Retinal pigment epithelial cell (primary cell): Measurements from ENCODE around the gene SFMBT2.

Source experiments
- DNase-seq: peaks from one replicate; pipeline ENCODE4 v3.0.0-alpha.2; 2010; ENCODE audit warnings: low read depth
- H3K4me3 ChIP-seq: 2 replicates; pipeline ENCODE4 v1.5.1; 2011; ENCODE audit warnings: mild to moderate bottlenecking, low read length, control low read depth, moderate library complexity
- TF ChIP-seq, protein P1 (sequence below): conservative IDR thresholded peaks from 2 replicates; pipeline ENCODE4 v1.5.1; 2011; ENCODE audit warnings: low read depth, low read length, control low read depth, inconsistent platforms

The SFMBT2 gene

DNA sequence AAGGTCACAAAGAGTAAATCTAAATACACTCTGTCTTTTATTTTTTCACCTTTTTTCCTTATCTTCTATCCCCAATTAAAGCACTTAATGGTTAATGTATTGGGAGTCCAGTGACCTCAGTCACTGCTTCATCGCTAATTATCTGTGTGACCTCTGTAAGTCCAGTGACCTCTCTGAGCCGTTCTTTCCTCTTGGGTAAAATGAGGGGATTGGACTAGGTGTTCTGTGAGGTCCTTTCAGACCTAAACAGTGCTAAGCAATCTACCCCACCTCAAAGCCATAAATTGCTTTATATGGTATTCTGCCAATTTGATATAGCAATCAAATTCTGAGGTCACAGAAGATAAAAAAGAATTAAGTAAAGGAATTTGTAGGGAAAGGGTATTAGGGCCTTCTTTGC, 3.9 kb upstream of the SFMBT2 start:
- DNase-seq = no peak
- H3K4me3 ChIP-seq = no peak overlapping the region
- TF ChIP-seq, protein P1, sequence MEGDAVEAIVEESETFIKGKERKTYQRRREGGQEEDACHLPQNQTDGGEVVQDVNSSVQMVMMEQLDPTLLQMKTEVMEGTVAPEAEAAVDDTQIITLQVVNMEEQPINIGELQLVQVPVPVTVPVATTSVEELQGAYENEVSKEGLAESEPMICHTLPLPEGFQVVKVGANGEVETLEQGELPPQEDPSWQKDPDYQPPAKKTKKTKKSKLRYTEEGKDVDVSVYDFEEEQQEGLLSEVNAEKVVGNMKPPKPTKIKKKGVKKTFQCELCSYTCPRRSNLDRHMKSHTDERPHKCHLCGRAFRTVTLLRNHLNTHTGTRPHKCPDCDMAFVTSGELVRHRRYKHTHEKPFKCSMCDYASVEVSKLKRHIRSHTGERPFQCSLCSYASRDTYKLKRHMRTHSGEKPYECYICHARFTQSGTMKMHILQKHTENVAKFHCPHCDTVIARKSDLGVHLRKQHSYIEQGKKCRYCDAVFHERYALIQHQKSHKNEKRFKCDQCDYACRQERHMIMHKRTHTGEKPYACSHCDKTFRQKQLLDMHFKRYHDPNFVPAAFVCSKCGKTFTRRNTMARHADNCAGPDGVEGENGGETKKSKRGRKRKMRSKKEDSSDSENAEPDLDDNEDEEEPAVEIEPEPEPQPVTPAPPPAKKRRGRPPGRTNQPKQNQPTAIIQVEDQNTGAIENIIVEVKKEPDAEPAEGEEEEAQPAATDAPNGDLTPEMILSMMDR = no peak

- H3K4me3 ChIP-seq = no peak overlapping the region
- no peak for DNase-seq
- TF ChIP-seq, protein P1 = no peak
These were observed 2.1 kb upstream of the SFMBT2 start for GRCh38 chr10:7412928-7413282.

DNA sequence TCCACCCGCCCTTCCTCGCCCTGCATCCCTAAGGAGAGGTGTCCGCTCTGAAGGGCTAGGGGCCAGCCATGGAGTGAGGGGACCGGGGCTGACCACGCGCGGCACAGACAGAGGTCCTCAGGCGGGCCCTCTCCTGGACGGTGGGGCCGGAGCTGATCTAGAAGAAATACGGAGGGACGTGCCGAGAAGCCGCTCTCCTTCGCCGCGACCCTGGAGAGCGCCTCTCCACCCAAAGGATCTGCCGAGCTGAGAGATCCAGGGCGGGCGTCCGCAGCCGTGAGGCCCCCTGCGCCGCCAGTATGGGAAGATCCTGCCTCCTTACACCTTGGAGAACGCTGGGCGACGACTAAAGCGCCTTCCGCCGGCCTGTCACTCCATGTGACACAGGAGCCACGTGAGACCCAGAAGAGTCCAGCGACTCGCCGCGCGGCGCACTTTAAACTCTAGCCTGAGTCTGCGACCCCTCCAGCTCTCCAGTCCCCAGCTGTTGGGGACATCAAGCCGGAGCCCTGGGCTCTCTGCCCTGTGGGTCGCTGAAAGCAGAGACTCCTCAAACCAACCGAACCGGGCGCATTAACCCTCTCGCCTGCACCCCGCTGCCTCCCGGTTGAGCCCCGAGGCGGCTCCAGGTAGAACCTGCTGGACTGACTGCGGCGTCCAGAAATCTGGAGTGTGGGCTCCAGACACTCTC, 1.5 kb upstream of the SFMBT2 start:
- no peak for DNase-seq
- TF ChIP-seq, protein P1 = no peak
- peak overlapping the region; percentile 12 for H3K4me3 ChIP-seq

DNA sequence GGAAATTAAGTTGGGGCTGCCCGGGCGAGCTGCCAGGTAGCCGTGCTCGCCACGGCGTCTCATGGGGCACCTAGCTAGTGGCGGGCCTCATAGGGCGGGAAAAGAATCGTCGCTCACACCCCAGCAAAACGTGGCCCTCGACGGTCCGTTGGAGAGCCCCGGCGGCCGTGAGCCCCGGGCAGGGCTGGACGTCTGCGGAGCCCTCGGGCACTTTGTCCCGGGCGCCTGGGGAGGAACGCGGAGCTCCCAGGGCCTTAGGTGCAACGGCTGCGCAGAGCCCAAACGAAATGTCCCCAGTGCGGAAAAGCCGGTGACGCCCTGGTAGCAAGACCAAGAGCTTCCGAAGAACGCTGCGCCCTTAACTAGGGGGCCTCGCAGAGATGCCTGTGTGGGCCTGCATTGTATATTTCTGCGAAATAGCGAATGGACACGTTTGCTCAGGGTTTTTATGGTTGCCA, 866 bp upstream of the SFMBT2 start:
- H3K4me3 ChIP-seq = no peak overlapping the region
- no peak for DNase-seq

GRCh38 chr10:7410301-7410861, 453 bp downstream of the SFMBT2 start:
- no peak for DNase-seq

More for the DNA sequence above, 866 bp upstream of the SFMBT2 start:
- TF ChIP-seq, protein P1 = no peak

GRCh38 chr10:7409732-7410168, 1.1 kb downstream of the SFMBT2 start:
- TF ChIP-seq, protein P1 = no peak
- H3K4me3 ChIP-seq = peak overlapping the region; percentile 56
- DNase-seq = no peak

More at GRCh38 chr10:7410301-7410861, 453 bp downstream of the SFMBT2 start:
- peak overlapping the region; percentile 56 for H3K4me3 ChIP-seq
- TF ChIP-seq, protein P1 = no peak
